Uterus (tissue), 2 donors: Measurements from ENCODE around the gene MSRB2.

Experiments
- CTCF ChIP-seq, 4 experiments: fragments of 200-600 bp in 2 of 4; fragments of 450-650 bp in 2 of 4; sonication (generic) in 2 of 4; IDR thresholded peaks; one replicate each; pipeline ENCODE4 v1.5.1; 2016 to 2019; ENCODE audit warnings: antibody characterized with exemption in 4 of 4, mild to moderate bottlenecking in 2 of 4, moderate library complexity in 1 of 4
- POLR2A ChIP-seq, 2 donors: fragments of 450-650 bp; IDR thresholded peaks; one replicate each; pipeline ENCODE4 v1.6.1; 2016; ENCODE audit warnings: antibody characterized with exemption in 2 of 2, mild to moderate bottlenecking in 1 of 2, moderate library complexity in 1 of 2

- no peak for TF ChIP-seq CTCF (IDR thresholded peaks at IDR 0.05)
- TF ChIP-seq POLR2A (IDR thresholded peaks at IDR 0.05): no peak
Observed at GRCh38 chr10:23139677-23140076, 44.3 kb downstream of the MSRB2 start.
